Endothelial cell of umbilical vein (primary cell): ENCODE data around the gene PRRG2. TPM values are rescaled to one million over a fixed set of nuclear protein-coding genes. Genes with fewer than 3 reads are reported as not detected.
A peak's percentile ranks its signal among the peaks of the same experiment; 100 is the strongest.

Source experiments
- BruUV-seq: library from RNA; stranded (reverse); fragments of 400-500 nt; replicated peaks from 2 replicates; lab custom pipeline; 2021; lab: Mats Ljungman, UMichigan
- CTCF ChIA-PET: fragments of 300-600, 350-600 bp; sonication (Branson Sonifier 250); formaldehyde crosslinking; loops from one replicate; lab custom pipeline; 2021; ENCODE audit warnings: antibody characterized with exemption, inconsistent platforms; lab: Charles Lee
- POLR2A ChIA-PET: fragments of 300-600, 350-600 bp; sonication (Branson Sonifier 250); formaldehyde crosslinking; loops from one replicate; lab custom pipeline; 2021; ENCODE audit warnings: antibody characterized with exemption, inconsistent platforms; lab: Charles Lee
- DNase-seq: peaks from one replicate; pipeline ENCODE4 v3.0.0-alpha.2; 2011; ENCODE audit warnings: low read depth, low spot score
- FAIRE-seq: peaks from 2 replicates; lab custom pipeline; 2011; peaks lifted over from hg19 to GRCh38; lab: Jason Lieb, UNC
- H2AFZ ChIP-seq: 2 replicates; pipeline ENCODE4 v1.6.0; 2012; ENCODE audit warnings: low read depth, low read length, control low read depth, inconsistent platforms
- H3K27ac ChIP-seq: 2 replicates; pipeline ENCODE4 v1.5.1; 2011; ENCODE audit warnings: low read depth, mild to moderate bottlenecking, control low read depth, low read length, moderate library complexity; ENCODE audit not compliant: insufficient read depth
- H3K27me3 ChIP-seq, 2 experiments: 2 replicates each; pipeline versions ENCODE4 v1.6.0 to v1.6.1; 2011; ENCODE audit warnings: low read length in 2 of 2, mixed read lengths in 1 of 2; ENCODE audit not compliant: control insufficient read depth in 2 of 2, insufficient read depth in 2 of 2
- H3K36me3 ChIP-seq, 2 experiments: 2 replicates in 1 of 2; 3 replicates in 1 of 2; pipeline ENCODE4 v1.5.1; 2011; ENCODE audit warnings: low read length in 2 of 2, mild to moderate bottlenecking in 1 of 2, moderate library complexity in 1 of 2; ENCODE audit not compliant: control insufficient read depth in 2 of 2, insufficient read depth in 2 of 2; ENCODE audit errors: extremely low read depth in 1 of 2
- H3K4me1 ChIP-seq: 3 replicates; pipeline ENCODE4 v1.5.1; 2011; ENCODE audit warnings: mild to moderate bottlenecking, low read length; ENCODE audit not compliant: control insufficient read depth, insufficient read depth; ENCODE audit errors: extremely low read depth
- H3K4me2 ChIP-seq: 2 replicates; pipeline ENCODE4 v1.6.1; 2011; ENCODE audit warnings: low read length, control low read depth, mixed read lengths; ENCODE audit not compliant: insufficient read depth
- H3K4me3 ChIP-seq, 3 experiments: fragments of 200-600 bp in 1 of 3; sonication (generic), shearing (Covaris generic) in 1 of 3; replicated peaks in 1 of 3; 2 replicates each; pipeline ENCODE4 v1.5.1; 2011 to 2016; ENCODE audit warnings: control low read depth in 3 of 3, low read length in 3 of 3, mild to moderate bottlenecking in 2 of 3, inconsistent platforms in 1 of 3, low read depth in 1 of 3, moderate library complexity in 1 of 3; ENCODE audit not compliant: insufficient read depth in 1 of 3
- H3K79me2 ChIP-seq: 2 replicates; pipeline ENCODE4 v1.6.0; 2012; ENCODE audit warnings: low read length, inconsistent platforms; ENCODE audit not compliant: control insufficient read depth, insufficient read depth
- H3K9ac ChIP-seq: replicated peaks from 2 replicates; pipeline ENCODE3; 2011; ENCODE audit warnings: low read length, control low read depth; ENCODE audit not compliant: insufficient read depth; ENCODE audit errors: extremely low read depth
- H3K9me1 ChIP-seq: replicated peaks from 3 replicates; pipeline ENCODE4 v1.6.0; 2011; ENCODE audit warnings: mild to moderate bottlenecking, low read length; ENCODE audit not compliant: control insufficient read depth, insufficient read depth; ENCODE audit errors: extremely low read depth
- H3K9me3 ChIP-seq: replicated peaks from 2 replicates; pipeline ENCODE4 v1.5.1; 2012; ENCODE audit warnings: low read length, inconsistent platforms; ENCODE audit not compliant: control insufficient read depth, insufficient read depth
- H4K20me1 ChIP-seq: replicated peaks from 2 replicates; pipeline ENCODE3; 2011; ENCODE audit warnings: mild to moderate bottlenecking, low read length; ENCODE audit not compliant: control insufficient read depth, insufficient read depth; ENCODE audit errors: extremely low read depth
- CTCF ChIP-seq, 2 donors: IDR thresholded peaks; 1 replicate in 1 of 2; 2 replicates in 1 of 2; pipeline ENCODE4 v1.5.1; 2011; ENCODE audit warnings: low read length in 2 of 2, mild to moderate bottlenecking in 2 of 2, moderate library complexity in 2 of 2, control low read depth in 1 of 2, inconsistent platforms in 1 of 2, low read depth in 1 of 2; ENCODE audit not compliant: insufficient read depth in 1 of 2; ENCODE audit errors: extremely low read depth in 1 of 2
- EZH2 ChIP-seq: IDR thresholded peaks from 2 replicates; pipeline ENCODE4 v1.6.1; 2012; ENCODE audit warnings: borderline replicate concordance, low read depth, mild to moderate bottlenecking, moderate library complexity, low read length, inconsistent platforms; ENCODE audit not compliant: severe bottlenecking
- FOS ChIP-seq: IDR thresholded peaks from 2 replicates; pipeline ENCODE4 v1.6.1; 2011; ENCODE audit warnings: mild to moderate bottlenecking, low read length, moderate library complexity, borderline replicate concordance; ENCODE audit not compliant: insufficient read depth
- GATA2 ChIP-seq: IDR thresholded peaks from 2 replicates; pipeline ENCODE4 v1.7.0; 2011; ENCODE audit warnings: low read depth, mild to moderate bottlenecking, moderate library complexity, mixed read lengths, low read length; ENCODE audit not compliant: insufficient read length, insufficient read depth
- JUN ChIP-seq: IDR thresholded peaks from 2 replicates; pipeline ENCODE4 v1.6.1; 2011; ENCODE audit warnings: borderline replicate concordance, low read depth; ENCODE audit not compliant: insufficient read length, insufficient read depth
- MAX ChIP-seq: IDR thresholded peaks from 2 replicates; pipeline ENCODE4 v1.6.1; 2011; ENCODE audit not compliant: insufficient read depth, insufficient read length
- MYC ChIP-seq: IDR thresholded peaks from one replicate; pipeline ENCODE4 v1.6.1; 2011; ENCODE audit warnings: mild to moderate bottlenecking, low read depth, low read length
- POLR2A ChIP-seq: IDR thresholded peaks from 2 replicates; pipeline ENCODE4 v1.6.1; 2012; ENCODE audit warnings: low read depth, mild to moderate bottlenecking, control low read depth, low read length
- POLR2AphosphoS5 ChIP-seq: IDR thresholded peaks from 2 replicates; pipeline ENCODE4 v1.6.1; 2012; ENCODE audit warnings: low read depth, mild to moderate bottlenecking, control low read depth, low read length, moderate library complexity; ENCODE audit not compliant: insufficient read depth
- dilution Hi-C: fragments of 300-500 bp; cut with MboI; formaldehyde crosslinking; loops from one replicate; pipeline ENCODE4 v1.15.0; 2019; ENCODE audit warnings: low sequenced_read_pairs; ENCODE audit not compliant: extremely low pct_ligation_motif_present
- intact Hi-C: fragments of 100-400 bp; cut with micrococcal nuclease; formaldehyde crosslinking; loops from one replicate; pipeline ENCODE4 v1.10.0; 2022
- polyA plus RNA-seq, 4 experiments: library from polyadenylated mRNA; depleted of rRNA in 3 of 4; stranded (reverse) in 3 of 4; unstranded in 1 of 4; fragments of >200 nt; gene quantifications; 2 replicates each; pipeline versions ENCODE4 v1.2.1 to v1.2.3, GENCODE V29; 2011 to 2012; ENCODE audit warnings: missing spikeins in 1 of 4
- total RNA-seq: library from RNA; stranded (reverse); gene quantifications from 2 replicates; pipeline ENCODE4 v1.2.3, GENCODE V29; 2021

The PRRG2 gene
- total and polyA plus RNA-seq, 2 donors (not counting 3 experiments of a cell fraction or from before 2014, with no cell fraction given), result 2.6 to 2.9 TPM

GRCh38 chr19:49570997-49571676, 10.0 kb upstream of the PRRG2 start:
- no peaks in the 10 kb centered on the region for H3K9me1 ChIP-seq
- no peak overlapping the region for H3K4me2 ChIP-seq
- no peak overlapping the region for H3K4me3 ChIP-seq
- no peaks in the 10 kb centered on the region for H4K20me1 ChIP-seq
- no TSS peak for BruUV-seq
- no peak overlapping the region for H3K27ac ChIP-seq
- no peaks in the 10 kb centered on the region for H3K4me1 ChIP-seq
- H2AFZ ChIP-seq, result no peak overlapping the region
- no peak for DNase-seq
- ChIA-PET CTCF (interaction anchor here (0.5 to 4.6 kb wide), 15 partner anchors 9 to 110 kb away, joined by 3 to 51 read pairs (median 8); partner anchors contain the start of genes FLT3LG, NOSIP, PRMT1 and PRRG2), POLR2A (interaction anchor here (0.6 to 0.8 kb wide), 3 partner anchors 9 to 94 kb away, joined by 3 to 4 read pairs (median 4); partner anchors contain the start of genes BCL2L12, IRF3 and NOSIP)
- dilution Hi-C loops (no loop called here), intact Hi-C loops (loop anchor here (1.0 to 2.0 kb wide), 3 partner anchors 16 to 68 kb away; no protein-coding TSS in a partner anchor)
- H3K36me3 ChIP-seq, result peaks cover 4 to 10% of the 10 kb centered on the region in 2 experiments
- no peaks in the 10 kb centered on the region for H3K9me3 ChIP-seq
- TF ChIP-seq POLR2AphosphoS5, result no peak
- TF ChIP-seq MYC, result no peak
- no peak for TF ChIP-seq POLR2A
- TF ChIP-seq MAX, result no peak
- TF ChIP-seq CTCF (IDR thresholded peaks at IDR 0.05; ENCODE audit: extremely low read depth in 1 of 2, insufficient read depth in 1 of 2, low read depth in 1 of 2, low read length in 2 of 2), result no peak
- no peak for TF ChIP-seq JUN
- TF ChIP-seq FOS, result no peak
- TF ChIP-seq GATA2, result no peak
- TF ChIP-seq EZH2, result no peak
- H3K9ac ChIP-seq, result no peak overlapping the region
- H3K27me3 ChIP-seq, result no peaks in the 10 kb centered on the region
- peak; percentile 49 for FAIRE-seq
- H3K79me2 ChIP-seq, result peaks cover 46% of the 10 kb centered on the region
